Subcutaneous abdominal adipose tissue (tissue), 5 donors: ENCODE measurements around the gene IMP4.

ENCODE experiments used
- H3K27ac ChIP-seq: one replicate; pipeline ENCODE4 v1.7.0; 2013; ENCODE audit warnings: low read depth, mild to moderate bottlenecking, inconsistent platforms, low read length, moderate library complexity
- H3K27me3 ChIP-seq, 5 donors: one replicate each; pipeline ENCODE4 v1.7.0; 2013; ENCODE audit warnings: low read length in 5 of 5, inconsistent platforms in 1 of 5; ENCODE audit not compliant: control insufficient read depth in 5 of 5, insufficient read depth in 4 of 5
- H3K36me3 ChIP-seq, 5 donors: one replicate each; pipeline ENCODE4 v1.7.0; 2013; ENCODE audit warnings: low read length in 5 of 5; ENCODE audit not compliant: control insufficient read depth in 5 of 5, insufficient read depth in 5 of 5
- H3K4me1 ChIP-seq, 5 donors: one replicate each; pipeline ENCODE4 v1.7.0; 2013; ENCODE audit warnings: low read length in 5 of 5, mild to moderate bottlenecking in 3 of 5, moderate library complexity in 1 of 5; ENCODE audit not compliant: control insufficient read depth in 5 of 5, insufficient read depth in 5 of 5
- H3K4me3 ChIP-seq, 5 donors: one replicate each; pipeline ENCODE4 v1.7.0; 2013; ENCODE audit warnings: low read length in 5 of 5, low read depth in 1 of 5
- H3K9ac ChIP-seq, 5 donors: one replicate each; pipeline ENCODE4 v1.7.0; 2013; ENCODE audit warnings: low read length in 5 of 5, mild to moderate bottlenecking in 4 of 5, moderate library complexity in 3 of 5
- H3K9me3 ChIP-seq, 5 donors: one replicate each; pipeline ENCODE4 v1.7.0; 2013; ENCODE audit warnings: low read length in 5 of 5; ENCODE audit not compliant: control insufficient read depth in 5 of 5
- donor health status: healthy.
- donor health status: healthy.
- donor health status: healthy.
- donor health status: healthy.
- donor health status: healthy.

Gene IMP4

GRCh38 chr2:130345611-130346010 lies 2.9 kb downstream of the IMP4 start:
- no peak overlapping the region for H3K27ac ChIP-seq
- no peaks in the 10 kb centered on the region for H3K27me3 ChIP-seq
- peaks cover 6 to 45% (median 42%) of the 10 kb centered on the region in 5 donors for H3K36me3 ChIP-seq
- H3K4me3 ChIP-seq: no peak overlapping the region
- peaks cover 2 to 28% (median 21%) of the 10 kb centered on the region in 5 donors for H3K4me1 ChIP-seq
- H3K9me3 ChIP-seq: no peaks in the 10 kb centered on the region
- no peak overlapping the region for H3K9ac ChIP-seq

GRCh38 chr2:130346041-130346740 lies 3.5 kb downstream of the IMP4 start:
- Histone ChIP-seq H3K4me3 (no peak overlapping the region), H3K9ac (no peak overlapping the region), H3K36me3 (peaks cover 6 to 45% (median 42%) of the 10 kb centered on the region in 5 donors), H3K4me1 (peaks cover 2 to 26% (median 18%) of the 10 kb centered on the region in 5 donors), H3K27ac (no peak overlapping the region), H3K27me3 (no peaks in the 10 kb centered on the region), H3K9me3 (no peaks in the 10 kb centered on the region)

- H3K27me3 ChIP-seq: no peaks in the 10 kb centered on the region
- peaks cover 2 to 21% (median 14%) of the 10 kb centered on the region in 5 donors for H3K4me1 ChIP-seq
- peaks cover 6 to 45% (median 42%) of the 10 kb centered on the region in 5 donors for H3K36me3 ChIP-seq
- no peaks in the 10 kb centered on the region for H3K9me3 ChIP-seq
- no peak overlapping the region for H3K4me3 ChIP-seq
- H3K27ac ChIP-seq: no peak overlapping the region
- no peak overlapping the region for H3K9ac ChIP-seq
Observed at GRCh38 chr2:130346741-130347066, 4.0 kb downstream of the IMP4 start.

GRCh38 chr2:130347220-130347925 lies 4.7 kb downstream of the IMP4 start:
- peaks cover 6 to 45% (median 42%) of the 10 kb centered on the region in 5 donors for H3K36me3 ChIP-seq
- no peaks in the 10 kb centered on the region for H3K27me3 ChIP-seq
- H3K4me3 ChIP-seq: no peak overlapping the region
- no peak overlapping the region for H3K9ac ChIP-seq
- H3K9me3 ChIP-seq: no peaks in the 10 kb centered on the region
- no peak overlapping the region for H3K27ac ChIP-seq
- peaks cover 1 to 20% (median 19%) of the 10 kb centered on the region in 5 donors for H3K4me1 ChIP-seq

- Histone ChIP-seq H3K27ac (no peak overlapping the region), H3K4me3 (no peak overlapping the region), H3K4me1 (peaks cover 2 to 24% (median 17%) of the 10 kb centered on the region in 5 donors), H3K9me3 (no peaks in the 10 kb centered on the region), H3K9ac (no peak overlapping the region), H3K36me3 (peaks cover 6 to 45% (median 42%) of the 10 kb centered on the region in 5 donors), H3K27me3 (no peaks in the 10 kb centered on the region)
Observed at GRCh38 chr2:130349174-130349573, 6.5 kb downstream of the IMP4 start.

GRCh38 chr2:130351711-130352110 lies 9.0 kb downstream of the IMP4 start:
- Histone ChIP-seq H3K9ac (no peak overlapping the region), H3K9me3 (no peaks in the 10 kb centered on the region), H3K27me3 (no peaks in the 10 kb centered on the region), H3K27ac (no peak overlapping the region), H3K4me3 (peak overlapping the region in 2 of 5 donors; percentile 32 to 45), H3K36me3 (peaks cover 6 to 20% (median 19%) of the 10 kb centered on the region in 5 donors), H3K4me1 (peaks cover 6 to 44% (median 35%) of the 10 kb centered on the region in 5 donors)

GRCh38 chr2:130352237-130352636 lies 9.5 kb downstream of the IMP4 start:
- peak overlapping the region; percentile 2 for H3K27ac ChIP-seq
- peaks cover 2 to 14% (median 14%) of the 10 kb centered on the region in 5 donors for H3K36me3 ChIP-seq
- H3K27me3 ChIP-seq: no peaks in the 10 kb centered on the region
- H3K4me1 ChIP-seq: peaks cover 6 to 48% (median 38%) of the 10 kb centered on the region in 5 donors
- H3K9me3 ChIP-seq: no peaks in the 10 kb centered on the region
- H3K9ac ChIP-seq: peak overlapping the region in 1 of 5 donors; percentile 30
- H3K4me3 ChIP-seq: peak overlapping the region in 3 of 5 donors; percentile 29 to 45 (median 32)

- H3K4me3 ChIP-seq: no peak overlapping the region
- H3K9ac ChIP-seq: peak overlapping the region in 1 of 5 donors; percentile 39
- H3K9me3 ChIP-seq: no peaks in the 10 kb centered on the region
- peaks cover 6 to 48% (median 38%) of the 10 kb centered on the region in 5 donors for H3K4me1 ChIP-seq
- H3K27me3 ChIP-seq: no peaks in the 10 kb centered on the region
- H3K36me3 ChIP-seq: peaks cover 0 to 2% (median 1%) of the 10 kb centered on the region in 5 donors
- no peak overlapping the region for H3K27ac ChIP-seq
Observed at GRCh38 chr2:130353291-130354138, 10.8 kb downstream of the IMP4 start.

GRCh38 chr2:130354139-130354428 lies 11.4 kb downstream of the IMP4 start:
- no peak overlapping the region for H3K9ac ChIP-seq
- H3K9me3 ChIP-seq: no peaks in the 10 kb centered on the region

More at GRCh38 chr2:130354139-130354428, 11.4 kb downstream of the IMP4 start:
- peaks cover 6 to 48% (median 38%) of the 10 kb centered on the region in 5 donors for H3K4me1 ChIP-seq
- H3K27ac ChIP-seq: no peak overlapping the region
- H3K4me3 ChIP-seq: no peak overlapping the region
- peaks cover 0 to 5% (median 0%) of the 10 kb centered on the region in 5 donors for H3K36me3 ChIP-seq
- no peaks in the 10 kb centered on the region for H3K27me3 ChIP-seq
